ENCODE data around the gene SLTM.

DNA sequence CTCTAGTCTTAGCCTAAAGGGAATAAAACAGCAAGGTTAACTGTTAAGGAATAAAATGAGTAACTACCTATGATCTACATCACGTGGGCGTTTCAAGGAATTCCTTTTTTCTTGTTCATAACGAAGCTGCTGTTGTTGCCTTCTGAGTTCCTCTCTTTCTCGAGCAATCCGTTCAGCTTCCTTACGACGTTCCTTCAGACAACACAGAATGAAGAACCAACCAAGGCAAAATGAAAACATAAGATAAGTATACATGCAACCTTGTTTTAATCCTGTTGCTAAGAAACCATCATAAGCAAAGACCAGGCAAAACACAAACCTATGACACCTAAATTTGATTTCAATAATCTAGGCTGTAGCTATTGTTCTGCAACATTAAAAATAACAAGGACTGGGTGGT, 44.1 kb downstream of the SLTM start:
- TF ChIP-seq, protein P1, sequence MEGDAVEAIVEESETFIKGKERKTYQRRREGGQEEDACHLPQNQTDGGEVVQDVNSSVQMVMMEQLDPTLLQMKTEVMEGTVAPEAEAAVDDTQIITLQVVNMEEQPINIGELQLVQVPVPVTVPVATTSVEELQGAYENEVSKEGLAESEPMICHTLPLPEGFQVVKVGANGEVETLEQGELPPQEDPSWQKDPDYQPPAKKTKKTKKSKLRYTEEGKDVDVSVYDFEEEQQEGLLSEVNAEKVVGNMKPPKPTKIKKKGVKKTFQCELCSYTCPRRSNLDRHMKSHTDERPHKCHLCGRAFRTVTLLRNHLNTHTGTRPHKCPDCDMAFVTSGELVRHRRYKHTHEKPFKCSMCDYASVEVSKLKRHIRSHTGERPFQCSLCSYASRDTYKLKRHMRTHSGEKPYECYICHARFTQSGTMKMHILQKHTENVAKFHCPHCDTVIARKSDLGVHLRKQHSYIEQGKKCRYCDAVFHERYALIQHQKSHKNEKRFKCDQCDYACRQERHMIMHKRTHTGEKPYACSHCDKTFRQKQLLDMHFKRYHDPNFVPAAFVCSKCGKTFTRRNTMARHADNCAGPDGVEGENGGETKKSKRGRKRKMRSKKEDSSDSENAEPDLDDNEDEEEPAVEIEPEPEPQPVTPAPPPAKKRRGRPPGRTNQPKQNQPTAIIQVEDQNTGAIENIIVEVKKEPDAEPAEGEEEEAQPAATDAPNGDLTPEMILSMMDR (conservative IDR thresholded peaks at IDR 0.05) = no peak
- no peak for TF ChIP-seq EZH2 (IDR thresholded peaks at IDR 0.05; ENCODE audit: low read depth)
